COLO668 (cell line): ENCODE data around the gene CADPS2.
A peak's percentile ranks its signal among the peaks of the same experiment; 100 is the strongest.
"Not testable (repeated sequence)": the region's sequence is repeated elsewhere in the genome, so short reads cannot be mapped to it uniquely, and the experiment has no call there.

Experiments
- DNase-seq: peaks from one replicate; lab custom pipeline; 2025; ENCODE audit not compliant: unreplicated experiment; lab: John Stamatoyannopoulos, UW

CADPS2 gene

DNA sequence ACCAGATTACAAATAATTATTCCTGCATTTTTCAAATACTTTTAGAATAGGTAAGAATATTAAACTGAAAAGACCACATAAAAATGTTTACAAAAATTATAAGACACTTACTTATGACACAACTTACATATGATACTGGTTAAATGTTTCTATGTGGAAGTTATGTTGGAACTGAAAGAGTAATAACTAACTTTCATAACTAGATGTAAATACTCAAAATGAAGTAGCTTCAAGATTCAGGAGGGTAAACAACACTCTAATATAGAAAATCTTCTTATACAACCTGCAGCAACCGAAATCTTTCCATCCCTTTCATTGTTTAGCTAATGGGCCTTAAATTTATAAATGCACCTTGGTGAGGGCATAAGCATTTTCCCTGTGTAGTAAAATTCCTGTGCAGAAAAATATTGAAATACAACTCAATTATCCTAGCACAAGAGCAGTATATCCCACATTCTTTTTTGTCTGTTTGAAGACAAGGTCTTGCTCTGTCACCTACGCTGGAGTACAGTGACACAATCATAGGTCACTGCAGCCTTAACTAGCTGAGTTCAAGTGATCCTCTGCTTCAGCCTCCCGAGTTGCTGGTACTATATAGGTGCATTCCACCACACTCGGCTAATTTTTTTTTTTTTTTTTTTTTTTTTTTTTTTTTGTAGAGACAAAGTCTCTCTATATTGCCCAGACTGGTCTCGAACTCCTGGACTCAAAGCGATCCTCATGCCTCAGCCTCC lies 168.7 kb downstream of the CADPS2 start:
- DNase-seq: no peak

DNA sequence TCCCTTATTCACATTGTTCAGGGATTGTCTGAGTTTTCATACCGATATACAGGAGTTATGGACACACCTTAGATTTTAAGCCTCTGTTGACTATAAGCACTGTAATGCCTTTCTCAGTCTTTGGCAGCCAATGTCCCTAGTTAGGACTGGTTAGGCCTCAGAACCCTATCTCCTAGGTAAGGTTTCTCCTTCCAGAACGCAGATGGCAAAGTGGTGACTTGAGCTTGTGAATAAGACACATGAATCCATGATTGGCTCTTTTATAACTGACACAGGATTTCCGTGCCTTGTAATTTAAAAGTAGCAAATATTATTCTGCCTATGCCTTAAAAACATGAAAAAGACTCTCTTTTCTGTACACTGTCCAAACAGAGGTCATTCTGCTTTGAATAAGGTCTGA lies 171.1 kb downstream of the CADPS2 start:
- no peak for DNase-seq

DNA sequence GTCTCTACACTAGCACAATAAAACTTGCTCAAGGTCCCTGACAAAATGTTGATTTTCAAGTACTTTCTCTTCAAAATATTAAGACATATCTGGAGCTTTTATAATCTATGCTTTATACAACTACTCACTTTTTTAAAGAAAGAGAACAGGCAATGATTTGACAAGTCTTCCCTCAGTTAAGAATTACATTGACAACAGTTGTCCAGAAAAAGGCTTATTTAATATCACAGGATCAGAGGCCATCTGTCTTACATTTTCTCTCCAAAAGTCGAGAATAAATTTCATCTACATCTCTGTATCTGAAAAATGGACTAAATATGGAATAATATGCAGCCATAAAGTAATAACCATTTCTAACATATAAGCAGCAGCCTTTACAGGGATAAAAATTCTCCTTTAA lies 175.3 kb downstream of the CADPS2 start:
- no peak for DNase-seq

DNA sequence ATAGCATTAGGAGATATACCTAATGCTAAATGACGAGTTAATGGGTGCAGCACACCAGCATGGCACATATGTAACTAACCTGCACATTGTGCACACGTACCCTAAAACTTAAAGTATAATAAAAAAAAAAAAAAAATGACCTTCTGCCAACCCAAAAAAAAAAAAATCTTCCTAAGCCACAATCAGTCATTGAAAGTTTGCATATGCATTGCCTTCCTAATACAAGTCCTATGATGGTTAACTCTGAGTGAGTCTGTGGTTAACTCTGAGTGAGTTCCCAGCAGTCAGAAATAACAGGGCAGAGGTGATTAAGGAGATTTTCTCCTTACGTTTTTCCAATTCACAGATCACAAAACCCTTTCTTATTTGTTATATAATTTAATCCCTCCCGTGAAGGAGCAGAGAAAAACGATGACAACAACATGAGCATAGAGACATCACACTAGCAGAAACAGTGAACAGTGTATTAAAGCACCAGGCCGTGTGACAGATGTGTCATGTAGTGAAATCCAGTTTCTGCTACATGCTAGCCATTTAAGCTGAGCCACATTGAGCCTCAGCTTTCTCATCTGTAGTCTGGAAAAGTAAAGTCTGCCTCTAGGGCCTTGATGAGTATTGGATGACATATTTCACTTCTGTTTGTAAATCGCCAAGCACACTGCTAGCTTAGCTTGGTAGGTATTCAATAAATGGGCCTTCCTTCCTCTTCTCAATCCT lies 176.2 kb downstream of the CADPS2 start:
- DNase-seq: no peak

DNA sequence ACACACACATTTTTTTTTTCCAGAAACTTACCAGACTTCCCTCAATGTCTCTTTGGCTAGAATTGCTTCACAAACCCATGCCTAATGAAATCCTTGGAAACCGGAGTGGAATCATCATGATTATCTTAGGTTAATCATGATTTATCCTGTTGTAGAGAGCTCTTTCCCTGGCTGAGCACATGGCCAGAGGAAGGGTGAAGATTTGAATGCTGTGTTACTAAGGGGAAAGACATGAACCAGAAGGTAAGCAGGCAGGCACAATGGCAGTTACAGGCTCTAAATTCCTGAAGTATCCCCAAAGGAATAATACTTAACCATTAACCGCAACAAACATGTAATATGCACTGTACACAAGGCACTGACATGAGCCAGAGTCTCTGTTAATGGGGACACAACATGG lies 179.4 kb downstream of the CADPS2 start:
- DNase-seq: no peak

DNA sequence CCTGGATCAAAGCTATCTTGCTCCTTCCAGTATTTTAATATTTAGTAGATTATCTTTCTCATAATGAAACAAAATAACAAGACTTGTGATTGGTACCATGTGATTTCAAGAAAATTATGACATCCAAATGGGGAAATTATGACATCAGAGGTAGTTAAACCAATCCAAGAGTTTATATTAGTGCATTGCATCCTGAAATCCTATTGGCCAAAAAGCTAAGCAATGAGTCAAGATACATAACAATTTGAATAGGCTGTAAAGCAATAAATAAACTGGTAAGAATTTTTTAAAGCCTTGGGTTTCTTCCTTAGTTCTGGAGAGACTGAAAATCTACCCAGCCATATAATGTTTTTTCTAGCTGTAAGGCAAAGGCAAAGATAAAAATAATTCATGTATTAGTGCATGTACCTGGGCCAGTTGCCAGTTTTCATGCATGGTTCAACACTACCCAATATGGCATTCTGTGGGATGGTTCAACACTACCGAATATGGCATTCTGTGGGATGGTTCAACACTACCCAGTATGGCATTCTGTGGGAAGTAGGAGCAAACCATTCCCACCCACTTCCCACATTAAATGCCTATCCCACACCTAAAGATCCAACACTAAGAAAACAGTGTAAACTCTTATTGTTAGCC lies 183.3 kb downstream of the CADPS2 start, which contains the start of gene RNF148:
Gene RNF148 (minus strand): TSS at position 51 of the 639 bp plus-strand sequence. CDS start 172 bp downstream, outside the sequence.
- DNase-seq: no peak

DNA sequence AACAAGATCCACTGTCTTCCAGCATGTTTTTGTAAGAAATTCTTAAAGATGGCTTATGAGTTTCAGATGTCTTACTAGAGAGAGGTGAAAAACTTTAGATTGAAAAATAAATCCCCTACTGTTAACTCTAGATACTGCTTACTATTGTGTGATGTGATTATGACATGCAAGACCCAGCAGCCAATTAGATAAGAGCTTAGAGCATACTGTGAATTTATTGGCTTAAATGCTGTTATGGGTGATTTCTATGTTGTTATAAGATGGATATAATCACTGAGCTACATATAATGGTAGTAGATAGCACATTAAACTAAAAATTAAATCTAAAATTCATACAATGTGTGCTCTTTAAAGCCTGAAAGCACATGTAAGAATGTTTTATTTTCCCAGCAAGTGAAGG lies 187.2 kb downstream of the CADPS2 start, which contains the start of gene RNF133:
Gene RNF133 (minus strand): TSS at position 101 of the 400 bp plus-strand sequence. CDS start 199 bp downstream, outside the sequence.
- no peak for DNase-seq

DNA sequence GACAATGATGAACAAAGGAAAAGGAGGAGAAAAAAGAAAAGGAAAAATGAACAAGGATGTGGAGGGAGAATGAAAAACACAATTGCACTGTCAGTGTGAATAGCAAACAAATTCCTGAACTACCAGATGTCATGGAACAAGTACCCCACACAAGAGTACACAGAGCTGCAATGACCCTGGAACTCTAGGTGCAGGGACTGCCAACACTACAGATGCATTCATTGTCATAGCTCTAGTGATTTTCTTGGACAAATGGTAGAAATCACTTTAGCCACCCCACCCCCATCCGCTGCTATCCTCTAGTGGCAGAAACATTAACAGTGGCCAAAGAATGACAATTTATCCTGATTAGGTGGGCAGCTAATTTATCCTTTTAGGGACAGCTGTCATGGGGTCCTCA lies 190.4 kb downstream of the CADPS2 start:
- DNase-seq: no peak

DNA sequence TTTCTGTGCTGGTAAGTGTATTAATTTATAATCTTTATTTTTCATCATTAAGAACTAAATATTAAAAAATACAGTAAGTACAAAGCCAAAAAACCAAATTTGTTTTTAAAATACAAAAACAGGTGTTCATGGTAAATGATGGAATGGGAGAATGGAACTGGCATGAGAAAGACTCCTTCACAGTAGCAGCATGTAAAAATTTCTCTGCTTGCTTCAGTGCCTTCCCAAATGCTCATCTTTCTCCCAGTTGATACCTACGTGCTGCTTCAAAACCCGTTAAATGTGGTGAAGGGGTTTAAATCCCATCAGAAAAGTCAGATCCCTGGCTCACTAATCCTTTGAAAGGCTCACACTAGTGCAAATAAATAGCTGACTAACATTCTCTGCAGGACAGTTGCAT lies 191.6 kb downstream of the CADPS2 start:
- no peak for DNase-seq

DNA sequence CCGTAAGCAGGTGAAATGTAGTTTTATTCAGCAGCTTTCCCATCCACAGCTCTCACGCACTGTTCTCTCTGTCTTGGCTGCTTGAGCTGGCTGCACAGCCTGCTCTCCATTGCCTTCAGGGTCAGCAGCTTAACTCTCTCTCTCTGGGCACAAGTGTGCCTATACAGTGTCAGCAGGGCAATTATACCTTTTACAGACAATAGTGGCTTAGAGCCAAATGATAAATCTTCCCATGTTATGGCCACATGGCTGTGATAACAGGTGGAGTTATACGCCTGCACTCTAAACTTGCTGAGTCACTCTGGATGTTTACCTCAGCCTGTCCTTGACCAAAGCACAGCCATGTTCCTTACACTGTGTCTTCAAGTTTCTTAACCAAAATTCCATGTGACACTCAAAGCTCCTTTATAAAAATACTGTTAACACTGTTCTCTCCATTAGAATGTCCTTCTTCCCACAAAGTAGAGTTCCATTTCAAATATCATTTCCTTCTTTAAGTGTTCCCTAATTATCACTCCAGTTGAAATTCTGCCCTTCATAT lies 193.4 kb downstream of the CADPS2 start:
- no peak for DNase-seq

DNA sequence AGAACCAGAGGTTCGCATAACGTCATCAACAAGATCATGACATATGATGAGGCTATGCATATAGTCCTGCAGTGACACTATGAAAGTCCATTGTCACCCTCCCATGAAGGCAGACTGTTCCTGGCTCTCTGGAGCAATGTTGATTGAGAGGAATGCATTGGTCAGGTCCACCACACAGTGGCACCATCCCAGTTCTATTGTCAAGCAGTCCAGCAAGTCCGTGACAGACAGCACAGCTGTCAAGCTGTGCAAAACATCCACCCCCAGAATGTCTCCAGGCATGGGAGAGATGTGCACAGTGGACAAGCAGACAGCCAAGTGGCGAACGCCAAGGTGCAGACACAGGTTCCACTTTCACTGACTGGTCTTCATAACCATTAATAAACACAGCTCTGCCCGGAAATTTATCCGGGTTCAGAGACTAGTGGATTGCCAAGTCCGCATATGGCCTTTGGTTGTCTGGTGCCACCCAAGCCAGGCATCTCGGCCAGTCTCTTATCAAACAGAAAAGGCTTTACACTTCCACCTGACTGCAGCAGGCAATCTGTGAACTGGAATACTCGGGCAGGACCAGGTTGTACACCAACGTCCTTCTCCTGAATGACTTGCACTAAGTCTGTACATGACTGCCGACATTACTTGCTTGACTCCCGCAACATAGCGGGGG lies 194.6 kb downstream of the CADPS2 start:
- DNase-seq: no peak

DNA sequence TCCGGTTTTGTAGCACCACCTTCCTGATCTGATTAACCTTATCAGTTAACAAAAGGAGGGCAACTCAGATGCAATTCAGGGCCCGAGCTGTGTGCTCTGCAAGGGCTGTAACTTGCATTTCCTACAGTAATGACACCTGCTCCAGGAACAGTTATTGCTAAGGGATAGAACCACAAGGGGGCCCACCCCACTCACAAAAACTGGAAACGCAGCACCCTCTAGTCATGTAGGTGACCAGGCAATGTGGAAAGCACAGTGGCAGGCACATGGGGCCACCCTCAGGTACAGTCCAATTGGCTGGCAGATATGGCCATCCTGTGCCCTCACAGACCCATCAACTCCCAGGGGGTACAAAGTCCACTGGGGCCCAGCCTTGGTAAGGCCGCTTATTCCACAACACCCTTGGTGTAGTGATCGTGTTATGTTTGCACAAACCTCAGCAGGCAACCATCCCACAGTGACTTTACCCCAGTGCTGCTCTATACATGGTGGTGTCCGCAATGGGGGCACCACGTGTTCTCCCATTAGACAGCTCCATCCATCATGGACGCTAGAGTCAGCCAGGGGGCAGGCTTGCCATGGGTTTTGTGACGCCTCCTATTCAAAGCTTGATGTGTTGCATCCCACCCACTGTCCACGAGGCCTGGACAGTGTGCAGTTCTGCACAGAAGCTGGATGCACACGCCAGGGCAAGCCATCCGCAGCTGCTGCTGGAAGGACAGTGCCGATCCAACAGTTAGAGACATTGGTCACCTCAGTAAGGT lies 196.7 kb downstream of the CADPS2 start:
- peak; percentile 26 for DNase-seq

DNA sequence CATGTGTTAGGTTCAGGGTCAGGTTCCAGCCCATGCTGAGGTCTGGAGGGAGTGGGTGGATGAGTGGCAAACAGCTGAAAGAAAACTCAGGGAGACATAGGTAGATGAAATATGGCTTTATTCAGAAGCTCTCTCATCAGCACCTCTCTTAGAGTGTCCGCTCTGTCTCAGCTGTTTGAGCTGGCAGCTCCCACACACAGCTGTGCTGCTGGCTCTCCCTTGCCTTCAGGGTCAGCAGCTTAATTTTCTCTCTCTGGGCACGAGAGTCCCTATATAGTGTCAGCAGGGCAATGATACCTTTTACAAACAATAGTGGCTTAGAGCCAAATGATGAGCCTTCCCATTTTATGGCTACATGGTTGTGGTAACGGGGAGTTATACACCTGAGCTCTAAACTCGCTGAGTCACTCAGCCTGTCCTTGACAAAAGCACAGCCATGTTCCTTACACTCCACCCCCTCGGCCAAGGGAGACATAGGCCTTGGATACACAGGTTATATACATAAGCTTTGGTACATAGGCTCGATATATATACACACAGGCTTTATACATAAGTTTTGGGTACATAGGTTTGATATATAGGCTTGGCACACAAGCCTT lies 197.8 kb downstream of the CADPS2 start:
- no peak for DNase-seq

DNA sequence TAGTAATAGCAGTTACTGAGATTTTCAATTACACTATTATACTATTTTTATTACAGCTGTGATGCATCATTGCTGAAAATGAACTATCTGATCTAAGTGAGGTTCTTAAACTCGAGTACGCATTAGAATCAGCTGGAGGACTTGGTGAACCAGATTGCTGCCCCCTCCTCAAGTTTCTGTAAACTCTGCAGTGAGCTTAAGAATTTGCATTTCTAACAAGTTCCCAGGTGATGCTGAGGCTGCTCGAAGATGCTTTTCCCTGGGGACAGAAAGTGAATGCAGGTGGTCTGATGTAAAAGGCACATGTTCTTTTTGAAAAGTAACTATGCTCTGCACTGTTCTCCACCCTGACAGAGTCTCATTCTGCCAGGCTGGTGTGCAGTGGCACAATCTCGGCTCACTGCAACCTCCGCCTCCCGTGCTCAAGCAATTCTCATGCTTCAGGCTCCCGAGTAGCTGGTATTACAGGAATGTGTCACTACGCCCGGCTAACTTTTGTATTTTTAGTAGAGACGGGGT lies 199.8 kb downstream of the CADPS2 start:
- no peak for DNase-seq

DNA sequence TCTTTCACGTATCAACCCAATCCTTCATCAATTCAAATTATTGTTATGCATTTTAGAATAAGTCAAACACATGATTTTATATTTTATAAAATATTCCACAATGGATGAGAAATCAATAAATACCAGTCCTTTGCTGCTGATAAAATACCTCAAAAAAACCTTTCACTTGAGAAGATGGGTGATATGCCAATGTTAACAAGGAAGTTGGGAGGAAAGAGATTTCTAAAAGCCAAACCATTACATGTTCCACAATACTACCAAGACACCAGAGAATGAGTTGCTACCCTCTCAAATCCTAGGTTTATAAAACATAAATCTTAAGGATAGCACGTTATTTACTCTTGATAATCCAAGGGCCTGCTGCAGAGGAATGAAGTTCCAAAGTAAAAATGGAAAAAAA lies 201.8 kb downstream of the CADPS2 start:
- DNase-seq: no peak

DNA sequence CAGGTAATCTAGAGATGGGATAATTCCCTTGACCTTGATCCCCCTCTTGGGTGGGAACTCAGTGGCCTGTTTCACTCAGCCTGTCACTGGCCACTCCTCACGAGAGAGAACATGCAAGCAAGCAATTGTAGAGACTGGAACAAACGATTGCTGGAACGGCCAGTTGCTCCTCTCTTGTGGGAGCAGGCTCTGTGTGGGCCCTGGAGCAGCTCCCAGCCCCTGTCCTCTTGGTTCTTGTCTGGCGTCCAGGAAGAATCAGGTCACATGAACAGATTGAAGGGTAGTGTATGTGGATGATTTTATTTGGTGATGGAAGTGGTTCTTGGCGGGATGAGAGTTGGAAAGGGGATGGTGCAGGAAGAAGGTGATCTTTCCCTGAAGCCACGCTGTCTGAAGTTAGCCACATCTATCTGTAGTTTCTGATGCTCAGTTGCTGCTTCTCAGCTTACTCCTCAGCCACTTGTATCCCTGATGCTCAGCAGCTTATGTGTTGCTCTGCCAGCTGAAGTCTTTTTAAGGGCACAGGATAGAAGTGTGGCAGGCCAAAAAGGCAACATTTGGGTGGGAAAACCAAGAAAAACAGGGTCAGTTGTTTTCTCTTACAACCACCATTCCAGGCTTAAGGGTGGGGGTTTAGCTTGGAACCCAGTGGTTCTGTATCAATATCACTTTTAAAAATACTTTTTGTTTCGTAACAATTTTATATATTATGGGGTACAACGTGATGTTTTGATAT lies 203.3 kb downstream of the CADPS2 start:
- no peak for DNase-seq

DNA sequence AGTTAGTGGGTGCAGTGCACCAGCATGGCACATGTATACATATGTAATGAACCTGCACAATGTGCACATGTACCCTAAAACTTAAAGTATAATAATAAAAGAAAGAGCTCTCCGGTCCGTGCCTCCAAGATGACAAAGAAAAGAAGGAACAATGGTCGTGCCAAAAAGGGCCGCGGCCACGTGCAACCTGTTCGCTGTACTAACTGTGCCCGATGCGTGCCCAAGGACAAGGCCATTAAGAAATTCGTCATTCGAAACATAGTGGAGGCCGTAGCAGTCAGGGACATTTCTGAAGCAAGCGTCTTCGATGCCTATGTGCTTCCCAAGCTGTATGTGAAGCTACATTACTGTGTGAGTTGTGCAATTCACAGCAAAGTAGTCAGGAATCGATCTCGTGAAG lies 205.1 kb downstream of the CADPS2 start:
- DNase-seq: not testable (repeated sequence)

DNA sequence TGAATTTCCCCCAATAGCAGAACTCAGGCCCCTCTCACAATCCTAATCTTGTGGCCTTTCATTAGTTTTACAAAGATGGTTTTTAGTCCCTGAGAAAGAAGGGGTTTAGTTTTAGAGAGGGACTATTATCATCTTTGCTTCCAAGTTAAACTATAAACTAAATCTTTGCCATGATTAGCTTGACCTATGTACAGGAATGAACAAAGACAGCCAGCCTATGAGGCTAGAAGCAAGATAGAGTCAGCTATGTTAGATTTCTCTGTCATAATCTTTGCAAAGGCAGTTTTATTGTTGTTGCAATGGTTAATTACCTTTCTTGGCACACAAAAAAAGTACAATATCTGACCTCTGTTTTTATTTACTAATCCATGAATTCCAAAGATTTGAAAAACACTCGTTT lies 206.4 kb downstream of the CADPS2 start:
- no peak for DNase-seq

DNA sequence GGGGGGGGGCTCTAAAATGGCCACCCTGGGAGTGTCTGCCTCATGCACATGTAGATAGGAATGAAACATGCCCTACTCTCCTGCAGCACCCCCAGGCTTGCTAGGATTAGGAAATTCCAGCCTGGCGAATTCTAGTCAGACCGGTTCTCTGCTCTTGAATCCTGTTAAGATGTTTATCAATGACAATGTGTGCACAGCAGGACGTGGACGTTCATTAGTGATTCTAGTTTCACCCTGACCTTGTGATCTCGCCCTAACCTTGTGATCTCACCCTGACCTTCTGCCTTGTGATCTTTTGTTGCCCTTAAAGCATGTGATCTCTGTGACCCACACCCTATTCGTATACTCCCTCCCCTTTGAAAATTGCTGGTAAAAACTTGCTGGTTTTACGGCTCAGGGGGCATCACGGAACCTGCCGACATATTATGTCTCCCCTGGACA lies 207.0 kb downstream of the CADPS2 start:
- peak; percentile 53 for DNase-seq
